NCI-H510A treated with DMSO at 0.1 percent for 48 hours (cell line): ENCODE results near the gene CCDC110.

Experiments used
- DNase-seq: peaks from one replicate; lab custom pipeline; 2025; lab: John Stamatoyannopoulos, UW

CCDC110 gene

DNA sequence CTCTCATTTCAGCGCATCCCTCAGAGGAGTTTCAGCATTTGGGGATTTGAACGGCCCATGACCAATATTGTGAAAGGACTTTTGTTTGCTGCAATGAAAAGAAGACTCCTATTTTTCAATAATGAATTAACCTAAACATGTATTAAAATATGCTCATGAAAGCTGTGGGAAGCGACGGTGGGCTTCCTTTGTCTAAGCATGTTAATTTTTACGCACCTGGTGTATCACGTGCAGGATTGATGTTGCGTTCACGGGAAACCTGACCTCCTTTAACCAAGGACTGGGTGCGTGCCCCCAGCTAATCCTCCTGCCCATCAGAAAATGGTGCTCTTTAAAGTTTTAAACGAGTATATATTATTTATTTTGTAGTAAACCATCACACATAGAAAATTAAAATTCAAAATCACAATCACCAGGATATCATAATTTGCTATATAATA, 590 bp upstream of the CCDC110 start:
- no peak for DNase-seq

DNA sequence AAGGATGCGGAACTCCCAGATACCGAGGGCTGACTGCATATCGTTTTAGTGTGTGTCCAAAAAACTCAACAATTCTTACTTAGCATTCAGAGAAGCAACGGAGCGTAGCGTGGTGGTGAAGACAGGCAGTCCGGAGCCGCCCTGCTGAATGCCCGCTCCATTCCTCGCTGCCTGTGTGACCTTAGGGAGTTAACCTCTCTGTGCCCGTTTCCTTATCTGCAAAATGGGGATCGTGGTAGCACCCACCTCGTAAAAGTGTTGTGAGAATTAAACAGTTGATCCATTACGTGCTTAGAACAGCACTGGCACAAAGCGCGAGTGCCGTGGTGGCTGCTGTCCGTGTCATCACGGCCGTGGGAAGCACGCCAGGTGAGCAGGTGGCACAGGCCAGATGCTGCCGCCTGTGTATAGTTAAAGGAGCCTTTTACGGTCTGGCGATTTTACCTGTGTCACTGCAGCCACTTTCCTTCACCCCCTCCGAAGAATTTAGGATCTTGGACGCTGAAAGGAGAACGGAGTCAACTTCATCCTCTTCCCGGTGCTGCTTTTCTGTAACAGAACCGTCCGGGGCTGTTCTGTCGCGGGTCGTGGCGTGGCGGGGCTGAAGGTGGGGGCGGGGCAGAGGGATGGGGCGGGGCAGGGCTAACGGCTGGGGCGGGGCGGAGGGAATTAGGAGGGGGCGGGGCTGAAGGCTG, 885 bp downstream of the CCDC110 start:
- DNase-seq: peak; percentile 10

DNA sequence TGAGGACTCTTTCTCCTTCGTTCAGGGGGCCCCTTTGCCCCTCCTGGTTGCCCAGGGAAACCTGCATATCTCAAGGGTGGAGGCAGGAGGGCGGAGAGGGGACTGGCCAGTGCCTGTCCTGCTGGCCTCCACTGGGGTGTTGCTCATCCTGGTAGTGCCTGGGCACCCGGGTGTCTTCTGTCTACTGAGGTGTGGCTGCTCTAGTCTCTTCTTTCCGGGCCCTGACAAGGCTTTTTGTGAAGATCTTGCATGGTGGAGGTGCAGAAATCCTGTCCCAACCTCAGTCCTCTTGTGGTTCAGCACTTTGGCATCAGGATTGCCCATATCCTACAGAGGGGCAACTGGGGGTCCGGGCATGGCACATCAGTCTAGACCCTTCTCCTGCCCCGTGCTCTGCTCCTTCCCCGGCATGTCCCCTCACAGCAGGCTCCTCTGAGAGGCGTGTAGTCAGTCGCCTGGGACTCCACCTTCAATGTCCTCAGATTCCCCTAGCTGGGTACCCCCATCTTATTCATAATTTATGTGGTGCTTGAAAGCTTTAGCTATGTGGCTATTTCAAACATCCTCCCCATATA, 1.9 kb downstream of the CCDC110 start:
- no peak for DNase-seq

DNA sequence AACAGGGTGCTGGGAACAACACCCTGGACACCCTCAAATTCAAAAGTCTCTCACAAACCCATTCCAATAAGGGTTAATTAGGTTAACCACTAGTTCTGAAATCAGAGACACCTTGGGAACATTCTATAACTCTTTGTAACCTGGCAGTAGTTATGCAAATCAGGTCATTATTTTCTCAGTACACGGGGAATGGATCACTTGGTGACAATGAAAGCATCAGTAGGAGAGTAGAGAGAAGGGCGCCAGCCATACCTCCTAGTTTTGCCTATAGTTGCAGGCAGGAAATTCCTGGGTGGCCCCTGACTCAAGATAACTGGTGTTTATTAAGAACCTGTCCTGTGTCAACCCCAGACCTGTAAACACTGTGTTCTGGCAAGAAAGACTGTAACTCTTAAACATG, 2.5 kb downstream of the CCDC110 start:
- DNase-seq: no peak

DNA sequence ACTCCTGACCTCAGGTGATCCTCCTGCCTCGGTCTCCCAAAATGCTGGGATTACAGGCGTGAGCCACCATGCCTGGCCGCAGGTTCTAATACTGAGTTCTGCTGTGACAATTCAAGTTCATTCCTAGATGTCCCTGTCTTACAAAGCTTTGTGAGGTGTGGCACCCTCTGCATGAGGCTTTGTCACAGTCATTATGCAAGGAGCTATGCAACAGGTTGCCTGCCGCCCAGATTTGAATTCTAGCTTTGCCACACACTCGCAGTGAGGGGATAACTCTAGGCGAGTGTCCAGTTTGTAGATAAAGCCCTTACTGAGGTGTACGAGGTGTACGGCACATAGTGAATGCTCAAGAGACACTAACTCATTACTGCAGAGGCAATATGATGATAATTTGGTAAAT, 3.5 kb downstream of the CCDC110 start:
- DNase-seq: no peak

DNA sequence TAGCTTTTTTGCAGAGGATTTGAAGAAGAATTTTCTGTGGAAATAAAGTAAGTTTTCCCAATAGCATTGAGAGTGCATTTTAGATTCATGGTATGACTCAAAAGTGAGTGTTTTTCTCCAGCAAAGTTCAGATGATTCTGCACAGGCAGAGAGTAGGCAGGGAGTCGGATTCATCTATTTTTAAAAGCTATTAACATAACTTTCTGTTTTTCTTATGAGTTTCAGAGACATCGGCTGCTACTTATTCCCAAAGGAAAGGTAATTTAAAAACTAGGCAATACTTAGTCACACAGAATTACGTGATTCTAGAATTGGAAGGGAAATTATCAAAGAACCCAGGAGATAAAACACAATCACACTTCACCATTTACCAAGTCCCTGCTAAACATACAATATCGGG, 4.4 kb downstream of the CCDC110 start:
- no peak for DNase-seq

DNA sequence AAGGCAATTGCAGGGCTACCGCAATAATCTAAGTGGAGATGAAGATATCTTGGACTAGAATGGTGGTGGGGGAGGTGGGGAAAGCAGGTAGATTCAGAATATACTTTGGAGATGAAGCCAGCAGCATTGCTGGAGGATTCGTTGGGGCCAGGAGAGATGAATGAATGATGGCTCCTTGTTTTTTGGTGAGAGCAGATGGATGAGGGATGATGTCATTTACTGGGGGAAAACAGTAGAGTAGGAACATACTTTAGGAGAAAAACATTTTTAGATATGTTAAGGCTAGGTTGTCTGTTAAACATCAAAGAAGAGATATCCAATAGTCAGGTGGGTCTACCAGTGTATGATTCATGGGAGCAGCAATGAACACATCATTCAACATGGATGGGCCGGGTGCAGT, 5.8 kb downstream of the CCDC110 start:
- no peak for DNase-seq

DNA sequence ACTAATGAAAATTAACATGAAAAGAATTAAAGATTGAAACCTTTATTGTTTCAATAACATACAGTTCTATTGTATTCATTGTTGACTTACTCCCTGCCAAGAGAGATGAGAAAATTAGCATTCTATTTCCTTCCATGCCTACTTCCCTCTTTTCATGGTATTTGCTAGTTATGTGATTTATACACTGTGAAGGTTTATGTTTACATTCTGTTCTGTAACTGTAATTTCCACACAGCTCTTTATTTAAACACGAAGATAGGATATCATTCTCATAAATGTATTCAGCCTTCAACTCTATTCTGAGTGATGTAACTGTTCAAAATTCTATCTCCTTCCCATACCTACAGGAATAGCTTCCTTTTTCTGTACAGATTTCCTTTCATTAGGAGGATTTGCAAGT, 6.6 kb downstream of the CCDC110 start:
- peak; percentile 10 for DNase-seq

DNA sequence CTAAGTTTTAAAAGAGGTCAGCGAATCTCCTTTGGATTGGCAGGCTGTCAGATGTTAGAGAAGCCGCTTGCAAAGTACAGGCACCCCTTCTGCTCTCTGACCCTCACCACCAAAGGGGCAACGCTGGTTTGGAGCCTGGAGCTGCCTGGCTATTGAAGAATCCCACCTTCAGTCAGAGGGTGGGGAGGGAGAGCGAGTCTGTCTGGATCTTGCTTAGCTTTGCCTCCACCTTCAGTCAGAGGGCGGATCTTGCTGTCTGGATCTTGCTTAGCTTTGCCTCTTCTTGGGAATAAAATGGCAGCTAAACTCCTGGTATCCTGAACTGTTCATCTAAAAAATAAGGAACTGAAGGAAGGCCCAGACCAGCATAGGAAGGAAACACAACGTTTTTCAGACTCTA, 7.3 kb downstream of the CCDC110 start:
- DNase-seq: peak; percentile 30

DNA sequence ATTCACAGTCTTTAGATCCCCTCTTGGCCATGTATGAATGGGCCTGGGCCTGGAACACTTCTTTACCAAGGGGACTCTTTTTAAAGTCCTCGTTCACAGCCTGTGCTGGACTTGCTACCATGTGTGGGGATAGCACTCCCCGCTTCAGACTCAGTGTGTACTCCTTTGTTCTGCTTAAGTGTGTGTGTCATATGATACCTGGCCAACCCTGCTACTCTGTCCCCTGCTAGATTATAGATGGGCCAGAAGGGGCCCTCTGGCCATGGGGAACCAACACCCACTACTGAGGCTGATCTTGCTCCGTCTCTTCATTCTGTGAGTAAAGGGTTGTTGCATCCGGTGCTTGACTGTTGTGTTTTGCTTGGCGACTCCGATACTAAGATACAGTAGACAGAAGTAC, 8.0 kb downstream of the CCDC110 start:
- peak; percentile 35 for DNase-seq

DNA sequence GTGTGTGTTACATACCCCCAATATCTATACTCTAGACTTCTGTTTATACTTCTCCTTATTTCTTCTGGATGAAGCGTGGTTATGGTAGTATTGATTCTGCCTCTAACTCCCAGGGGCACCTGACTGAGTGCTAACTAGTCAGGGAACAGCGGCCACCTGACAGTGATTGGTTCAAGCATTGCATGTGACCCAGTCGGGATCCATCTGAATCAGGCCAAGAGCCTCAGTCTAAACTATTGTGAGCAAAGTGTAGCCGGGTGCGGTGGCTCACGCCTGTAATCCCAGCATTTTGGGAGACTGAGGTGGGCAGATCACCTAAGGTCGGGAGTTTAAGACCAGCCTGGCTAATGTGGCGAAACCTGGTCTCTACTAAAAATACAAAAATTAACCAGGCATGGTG, 10.0 kb downstream of the CCDC110 start:
- no peak for DNase-seq

DNA sequence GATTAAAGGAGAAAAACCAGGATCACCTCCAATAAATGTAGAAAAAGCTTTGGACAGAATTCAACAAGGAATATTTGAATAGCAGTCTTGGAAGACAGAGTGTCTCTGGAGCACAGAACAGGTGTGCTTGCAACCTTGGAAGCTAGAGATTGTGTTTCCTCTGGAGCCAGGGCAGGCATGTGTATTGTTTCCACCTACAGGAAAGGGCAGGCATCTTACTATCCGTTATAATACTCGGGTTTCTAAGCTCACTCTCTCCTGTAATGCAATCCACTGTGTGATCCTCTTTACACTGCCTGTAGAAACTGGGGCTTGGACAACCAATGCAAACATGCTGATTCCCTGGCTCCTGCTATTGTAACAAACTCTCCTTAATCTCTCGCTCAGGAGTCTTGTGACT, 14.4 kb downstream of the CCDC110 start:
- peak; percentile 26 for DNase-seq

DNA sequence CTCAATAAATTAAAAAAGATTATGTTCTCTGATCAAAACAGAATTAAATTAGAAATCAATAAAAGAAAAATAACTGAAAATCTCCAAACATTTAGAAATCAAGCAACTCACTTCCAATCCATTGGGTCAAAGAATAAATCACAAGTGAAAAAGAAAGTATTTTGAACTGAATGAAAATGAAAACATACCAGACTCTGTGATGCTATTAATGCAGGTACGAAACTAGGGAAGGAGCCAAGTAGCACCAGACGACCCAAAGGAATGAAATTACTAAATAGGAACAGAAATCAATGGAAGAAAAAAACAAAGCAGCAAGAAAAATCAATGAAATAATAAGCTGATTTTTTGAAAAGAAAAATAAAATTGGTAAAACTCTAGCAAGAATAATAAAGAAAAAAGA, 15.4 kb downstream of the CCDC110 start:
- DNase-seq: no peak

DNA sequence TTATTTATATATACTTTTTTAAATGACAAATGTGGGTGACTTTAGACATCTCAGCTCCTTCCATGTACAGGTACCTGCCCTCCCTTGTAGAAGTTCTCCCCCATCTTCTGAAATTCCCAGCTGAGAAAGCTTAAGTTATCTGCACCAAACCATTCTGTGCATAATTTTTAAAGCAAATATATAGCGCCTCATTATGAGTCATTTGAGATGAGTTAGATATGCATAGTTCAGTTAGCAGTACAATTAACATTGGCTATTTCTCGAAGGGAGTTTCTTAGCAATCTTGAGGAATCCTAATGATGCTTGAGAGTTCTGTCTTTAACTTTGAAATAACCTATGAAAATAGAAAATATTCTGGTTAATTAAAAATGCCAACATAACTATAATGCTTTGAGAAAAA, 26.3 kb downstream of the CCDC110 start:
- DNase-seq: no peak

DNA sequence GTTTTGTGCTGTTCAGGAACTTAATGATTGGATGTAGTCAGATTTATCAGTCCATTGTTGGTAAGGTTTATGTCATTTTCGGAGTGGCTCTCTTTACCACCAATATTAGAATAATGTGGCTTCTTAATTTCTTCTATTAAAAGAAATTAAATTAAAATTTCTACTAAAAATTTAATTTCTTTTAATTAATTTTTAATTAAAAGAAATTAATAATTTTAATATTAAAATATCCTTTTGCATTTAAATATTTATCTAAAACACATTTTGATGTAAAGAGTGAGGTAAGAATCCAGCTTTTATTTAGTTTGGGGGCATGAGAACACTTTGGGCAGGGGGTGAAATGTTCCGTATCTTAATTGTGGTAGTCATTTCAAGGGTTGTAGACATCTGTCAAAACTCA, 30.1 kb downstream of the CCDC110 start:
- DNase-seq: no peak

DNA sequence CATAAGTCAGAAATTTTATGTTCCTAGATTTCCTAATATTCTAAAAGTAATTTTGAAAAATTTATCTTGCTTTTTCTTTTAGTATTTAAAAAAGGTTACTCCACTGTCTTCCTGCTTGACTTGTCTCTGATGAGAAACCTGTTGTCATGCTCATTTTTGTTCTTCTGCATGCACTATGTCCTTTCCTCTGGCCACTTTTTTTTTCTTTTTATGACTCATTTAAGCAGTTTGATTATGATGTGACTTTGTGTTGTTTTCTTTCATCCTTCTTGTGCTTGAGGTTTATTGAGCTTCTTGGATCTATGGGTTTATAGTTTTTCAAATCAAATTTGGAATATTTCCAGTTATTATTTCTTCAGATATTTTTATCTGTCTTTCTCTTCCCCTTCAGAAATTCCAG, 33.7 kb downstream of the CCDC110 start:
- no peak for DNase-seq

DNA sequence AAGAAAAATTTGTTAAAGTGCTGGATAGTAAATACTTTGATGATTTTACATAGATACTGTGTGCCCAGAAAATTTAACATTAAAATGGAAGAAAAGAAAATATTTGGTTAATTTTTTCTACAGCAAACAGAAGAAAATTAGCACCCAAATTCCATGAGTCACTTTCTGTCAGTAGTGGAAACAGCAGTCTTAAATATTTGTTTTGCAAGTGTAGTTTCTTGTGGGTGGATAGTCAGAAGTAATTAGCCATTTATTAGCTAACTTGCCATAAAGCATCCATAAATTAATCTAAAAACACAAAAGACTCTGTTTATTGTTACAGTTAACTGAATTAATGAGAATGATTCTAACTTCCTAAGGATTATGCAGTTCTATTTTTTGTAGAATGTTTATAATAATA, 36.1 kb downstream of the CCDC110 start:
- DNase-seq: no peak

DNA sequence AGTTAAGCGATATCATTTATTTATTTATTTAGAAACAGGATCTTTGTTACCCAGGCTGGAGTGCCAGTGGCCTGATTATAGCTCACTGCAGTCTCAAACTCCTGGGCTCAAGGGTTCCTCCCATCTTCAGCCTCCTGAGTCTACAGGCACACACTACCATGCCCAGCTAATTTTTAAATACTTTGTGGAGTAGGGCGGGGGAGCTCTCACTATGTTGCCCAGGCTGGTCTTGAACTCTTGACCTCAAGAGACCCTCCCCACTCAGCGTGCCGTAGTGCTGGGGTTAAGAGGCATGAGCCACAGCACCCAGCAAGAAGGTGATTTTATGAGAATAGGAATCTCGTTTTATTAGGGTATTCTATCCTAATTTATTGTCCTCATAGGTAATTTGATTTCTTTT, 41.9 kb downstream of the CCDC110 start:
- DNase-seq: no peak

DNA sequence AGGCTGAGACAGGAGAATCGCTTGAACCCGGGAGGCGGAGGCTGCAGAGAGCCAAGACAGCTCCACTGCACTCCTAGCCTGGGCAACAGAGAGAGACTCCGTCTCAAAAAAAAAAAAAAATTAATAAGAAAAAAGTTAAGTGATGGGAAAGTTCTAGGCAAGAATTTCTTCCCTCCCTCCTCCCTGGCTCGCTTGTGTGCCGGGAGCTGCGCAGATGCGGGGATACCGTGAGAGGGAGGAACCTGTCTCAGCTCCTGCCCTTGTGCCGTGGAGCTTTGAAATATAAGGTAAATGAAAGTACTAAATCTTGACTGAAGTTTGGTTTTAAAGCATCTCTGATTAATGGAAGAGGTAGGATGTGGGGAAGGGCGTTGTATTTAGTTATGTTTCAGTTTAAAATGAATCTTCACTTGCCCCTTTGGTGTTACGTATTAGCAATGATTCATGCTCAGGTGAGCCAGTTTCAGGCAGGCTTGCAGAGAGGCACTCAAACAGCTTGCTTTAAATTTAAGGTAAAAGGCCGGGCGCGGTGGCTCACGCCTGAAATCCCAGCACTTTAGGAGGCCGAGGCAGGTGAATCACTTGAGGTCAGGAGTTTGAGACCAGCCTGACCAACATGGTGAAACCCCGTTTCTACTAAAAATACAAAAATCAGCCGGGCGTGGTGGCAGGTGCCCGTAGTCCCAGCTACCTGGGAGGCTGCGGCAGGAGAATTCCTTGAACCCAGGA, 44.4 kb downstream of the CCDC110 start:
- no peak for DNase-seq

DNA sequence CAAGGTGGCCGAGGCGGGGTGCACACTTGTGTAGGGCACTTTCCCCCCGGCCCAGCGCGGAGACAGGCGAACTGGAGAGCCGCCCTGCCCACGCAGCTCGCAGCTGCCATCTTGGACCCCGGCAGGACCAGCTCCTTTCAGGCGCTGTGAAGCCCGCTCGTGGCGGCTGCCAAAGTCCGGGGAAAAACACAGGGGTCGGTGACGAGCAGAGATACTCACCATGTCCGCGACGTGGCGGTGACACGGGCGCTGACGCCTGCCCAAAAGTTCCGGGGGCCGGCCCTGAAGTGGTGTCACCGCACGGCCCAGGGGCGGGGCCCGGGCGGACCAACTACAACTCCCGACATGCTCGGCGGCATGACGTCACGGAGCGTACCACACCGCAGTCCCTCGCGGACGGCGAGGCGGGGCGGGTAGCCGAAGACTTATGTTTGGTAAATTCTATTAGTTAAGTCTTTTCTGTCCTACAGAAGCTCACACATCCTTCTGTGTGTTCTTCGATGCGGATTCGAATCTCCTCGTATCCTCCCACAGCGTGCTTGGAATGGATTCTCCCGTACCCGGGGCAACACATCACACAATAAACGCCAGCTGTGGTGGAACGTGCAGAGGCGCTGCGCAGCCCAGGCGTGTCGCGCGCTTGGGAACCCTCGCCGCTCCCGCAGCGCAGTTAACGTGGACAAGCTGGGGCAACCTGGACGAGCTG, 45.7 kb downstream of the CCDC110 start, which contains the start of gene UFSP2:
Gene UFSP2, minus strand, starts transcription at position 318 of the 706 bp plus-strand sequence. Its CDS starts 96 bp downstream, at position 222.
- DNase-seq: peak; percentile 65

DNA sequence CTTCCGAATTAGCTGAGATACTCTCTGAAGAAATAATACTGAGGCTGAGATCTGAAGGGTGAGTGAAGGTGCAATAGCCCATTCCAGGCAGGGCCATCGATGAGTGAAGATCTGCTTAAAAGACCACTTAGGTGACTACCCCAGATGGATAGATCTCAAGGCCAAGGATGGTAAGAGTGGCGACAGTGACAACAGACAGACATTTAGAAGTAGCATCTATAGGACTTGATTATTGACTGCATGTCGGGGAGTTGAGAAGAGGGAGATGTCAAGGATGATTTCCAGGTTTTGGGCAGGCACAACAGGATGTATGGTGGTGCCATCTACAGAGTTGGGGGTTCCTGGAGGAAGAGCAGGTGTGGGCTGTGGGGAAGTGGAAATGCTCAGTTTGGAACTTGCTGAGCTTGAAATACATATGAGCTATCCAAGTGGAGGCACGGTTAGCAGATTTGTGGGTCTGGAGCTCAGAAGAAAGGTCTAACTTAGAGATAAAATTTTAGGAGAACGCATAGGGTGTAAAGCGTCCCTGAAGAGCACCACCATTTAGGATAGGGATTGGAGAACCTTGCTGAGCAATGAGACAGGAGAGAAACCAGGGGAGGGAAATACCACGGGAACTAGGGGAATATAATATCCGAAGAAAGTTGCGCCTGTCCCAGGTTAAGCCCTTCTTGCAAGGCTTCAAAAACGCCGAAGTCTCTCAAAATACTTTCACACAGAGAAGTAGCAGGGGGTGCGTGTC, 46.5 kb downstream of the CCDC110 start:
- DNase-seq: peak; percentile 65
